CD14-positive monocyte (primary cell): ENCODE results near the gene DYDC2. TPM values are rescaled to one million over a fixed set of nuclear protein-coding genes. Genes with fewer than 3 reads are reported as not detected.

Experiments
- DNase-seq, 3 donors: peaks; one replicate each; pipeline ENCODE4 v3.0.0-alpha.2; 2011 to 2022
- H2AFZ ChIP-seq: 2 replicates; pipeline ENCODE4 v1.6.0; 2012; ENCODE audit warnings: mild to moderate bottlenecking, low read depth, low read length, inconsistent platforms; ENCODE audit not compliant: insufficient read depth, poor library complexity, severe bottlenecking
- H3K27ac ChIP-seq, 2 donors: 1 replicate in 1 of 2; 2 replicates in 1 of 2; pipeline ENCODE4 v1.5.1; 2012 to 2013; ENCODE audit warnings: low read length in 2 of 2, control low read depth in 1 of 2, inconsistent platforms in 1 of 2, low read depth in 1 of 2, mild to moderate bottlenecking in 1 of 2
- H3K27me3 ChIP-seq, 2 donors: one replicate each; pipeline versions ENCODE4 v1.6.0 to v1.6.1; 2011 to 2013; ENCODE audit warnings: low read length in 2 of 2; ENCODE audit not compliant: control insufficient read depth in 2 of 2, insufficient read depth in 2 of 2
- H3K36me3 ChIP-seq, 2 donors: replicated peaks in 1 of 2; 1 replicate in 1 of 2; 2 replicates in 1 of 2; pipeline versions ENCODE4 v1.5.1 to v1.6.1; 2012 to 2013; ENCODE audit warnings: low read length in 2 of 2, control low read depth in 1 of 2, inconsistent platforms in 1 of 2, mild to moderate bottlenecking in 1 of 2; ENCODE audit not compliant: insufficient read depth in 2 of 2, control insufficient read depth in 1 of 2
- H3K4me1 ChIP-seq, 2 donors: 1 replicate in 1 of 2; 2 replicates in 1 of 2; pipeline versions ENCODE4 v1.5.1 to v1.6.1; 2012 to 2013; ENCODE audit warnings: low read length in 2 of 2, control low read depth in 1 of 2, inconsistent platforms in 1 of 2, mild to moderate bottlenecking in 1 of 2, moderate library complexity in 1 of 2; ENCODE audit not compliant: insufficient read depth in 2 of 2, control insufficient read depth in 1 of 2
- H3K4me2 ChIP-seq: replicated peaks from 2 replicates; pipeline ENCODE3; 2012; ENCODE audit warnings: low read length, moderate library complexity, mild to moderate bottlenecking; ENCODE audit not compliant: poor library complexity, severe bottlenecking; ENCODE audit errors: extremely low read depth
- H3K4me3 ChIP-seq, 3 experiments: fragments of 200-600 bp in 1 of 3; sonication (generic) in 1 of 3; replicated peaks in 1 of 3; 1 replicate in 2 of 3; 2 replicates in 1 of 3; pipeline ENCODE4 v1.5.1; 2011 to 2013; ENCODE audit warnings: low read length in 3 of 3, mild to moderate bottlenecking in 3 of 3, control low read depth in 2 of 3, low read depth in 2 of 3, inconsistent platforms in 1 of 3, moderate library complexity in 1 of 3
- H3K79me2 ChIP-seq: 2 replicates; pipeline ENCODE4 v1.6.0; 2012; ENCODE audit warnings: mild to moderate bottlenecking, control low read depth, inconsistent platforms, low read length, moderate library complexity; ENCODE audit not compliant: insufficient read depth
- H3K9ac ChIP-seq: 2 replicates; pipeline ENCODE4 v1.6.0; 2017; ENCODE audit warnings: low read length, mild to moderate bottlenecking; ENCODE audit not compliant: insufficient read depth, poor library complexity, severe bottlenecking
- H3K9me3 ChIP-seq, 2 donors: replicated peaks in 1 of 2; 1 replicate in 1 of 2; 2 replicates in 1 of 2; pipeline versions ENCODE4 v1.5.1 to v1.6.1; 2012 to 2013; ENCODE audit warnings: low read length in 2 of 2, control low read depth in 1 of 2; ENCODE audit not compliant: control insufficient read depth in 1 of 2, insufficient read depth in 1 of 2
- H4K20me1 ChIP-seq: 2 replicates; pipeline ENCODE4 v1.6.0; 2012; ENCODE audit warnings: mild to moderate bottlenecking, low read length, control low read depth, moderate library complexity; ENCODE audit not compliant: insufficient read depth
- H3K27ac Mint-ChIP-seq, 7 donors: one replicate each; pipeline ENCODE4 v1.8.0; 2020; ENCODE audit warnings: mild to moderate bottlenecking in 7 of 7, mixed read lengths in 7 of 7, moderate library complexity in 6 of 7, inconsistent platforms in 2 of 7
- H3K27me3 Mint-ChIP-seq, 3 donors: one replicate each; pipeline ENCODE4 v1.8.0; 2021 to 2022; ENCODE audit warnings: low read depth in 3 of 3, mild to moderate bottlenecking in 3 of 3, mixed read lengths in 3 of 3, moderate library complexity in 3 of 3, inconsistent platforms in 1 of 3
- H3K36me3 Mint-ChIP-seq, 2 donors: one replicate each; pipeline ENCODE4 v1.8.0; 2020; ENCODE audit warnings: mixed read lengths in 2 of 2, inconsistent platforms in 1 of 2, mild to moderate bottlenecking in 1 of 2
- H3K4me1 Mint-ChIP-seq: one replicate; pipeline ENCODE4 v1.8.0; 2020; ENCODE audit warnings: mild to moderate bottlenecking, mixed read lengths
- H3K4me3 Mint-ChIP-seq, 2 donors: one replicate each; pipeline ENCODE4 v1.8.0; 2020; ENCODE audit warnings: mild to moderate bottlenecking in 2 of 2, mixed read lengths in 2 of 2, moderate library complexity in 1 of 2
- H3K9me3 Mint-ChIP-seq, 7 donors: one replicate each; pipeline ENCODE4 v1.8.0; 2020 to 2022; ENCODE audit warnings: mixed read lengths in 7 of 7, mild to moderate bottlenecking in 6 of 7, moderate library complexity in 6 of 7, inconsistent platforms in 2 of 7
- CTCF ChIP-seq: fragments of 200-600 bp; IDR thresholded peaks from one replicate; pipeline ENCODE4 v1.8.0; 2022; ENCODE audit warnings: antibody characterized with exemption, mild to moderate bottlenecking
- WGBS: methylation state at CpG from one replicate; pipeline ENCODE4 v1.1.5; 2013; ENCODE audit warnings: missing lambda C conversion rate; ENCODE audit not compliant: insufficient coverage; 5-methylcytosine and 5-hydroxymethylcytosine counted together
- intact Hi-C, 2 donors: fragments of 100-400 bp; cut with micrococcal nuclease; formaldehyde crosslinking; loops; one replicate each; pipeline versions ENCODE4 v1.15.0 to v1.15.1; 2023
- polyA plus RNA-seq, 3 donors: library from polyadenylated mRNA; depleted of rRNA in 1 of 3; unstranded in 2 of 3; stranded (reverse) in 1 of 3; fragments of 300-500 nt in 2 of 3; fragments of >200 nt in 1 of 3; fragmentation: Illumina TruSeq in 2 of 3; gene quantifications; 1 replicate in 2 of 3; 2 replicates in 1 of 3; pipeline ENCODE4 v1.2.3, GENCODE V29; 2012 to 2021

DYDC2 gene
- polyA plus RNA-seq, 3 donors = not detected

- no peak overlapping the region for H3K4me3 ChIP-seq
- no peaks in the 10 kb centered on the region for H3K4me1 ChIP-seq
- Mint-ChIP-seq H3K9me3 (peaks cover 0 to 6% (median 0%) of the 10 kb centered on the region in 7 donors), H3K4me3 (no peak overlapping the region), H3K4me1 (peaks cover 4% of the 10 kb centered on the region), H3K27me3 (peaks cover 1 to 10% (median 3%) of the 10 kb centered on the region in 3 donors), H3K36me3 (no peaks in the 10 kb centered on the region), H3K27ac (no peak overlapping the region)
- H3K4me2 ChIP-seq = no peak overlapping the region
- DNase-seq = no peak
- intact Hi-C loops = no loop called here
- no CpG with 5 or more reads among the region's 2 CpGs for WGBS
- H4K20me1 ChIP-seq = no peaks in the 10 kb centered on the region
- no peak for TF ChIP-seq CTCF
- no peaks in the 10 kb centered on the region for H3K79me2 ChIP-seq
- no peaks in the 10 kb centered on the region for H3K9me3 ChIP-seq
- no peaks in the 10 kb centered on the region for H3K27me3 ChIP-seq
- H3K27ac ChIP-seq = no peak overlapping the region
- no peak overlapping the region for H2AFZ ChIP-seq
- H3K9ac ChIP-seq = no peak overlapping the region
- no peaks in the 10 kb centered on the region for H3K36me3 ChIP-seq
These were observed 16.9 kb downstream of the DYDC2 start for GRCh38 chr10:80373502-80373901.

- no peaks in the 10 kb centered on the region for H3K79me2 ChIP-seq
- H3K4me3 ChIP-seq = no peak overlapping the region
- no peak overlapping the region for H3K9ac ChIP-seq
- no peaks in the 10 kb centered on the region for H3K27me3 ChIP-seq
- TF ChIP-seq CTCF = no peak
- no CpG with 5 or more reads among the region's 3 CpGs for WGBS
- H3K9me3 ChIP-seq = no peaks in the 10 kb centered on the region
- no peaks in the 10 kb centered on the region for H3K36me3 Mint-ChIP-seq
- no peak overlapping the region for H3K27ac ChIP-seq
- no peak overlapping the region for H3K27ac Mint-ChIP-seq
- H2AFZ ChIP-seq = no peak overlapping the region
- peaks cover 3 to 7% (median 4%) of the 10 kb centered on the region in 3 donors for H3K27me3 Mint-ChIP-seq
- peaks cover 9% of the 10 kb centered on the region for H3K4me1 Mint-ChIP-seq
- H4K20me1 ChIP-seq = no peaks in the 10 kb centered on the region
- peaks cover 0 to 3% of the 10 kb centered on the region in 2 donors for H3K4me1 ChIP-seq
- H3K4me2 ChIP-seq = no peak overlapping the region
- H3K36me3 ChIP-seq = no peaks in the 10 kb centered on the region
- no peak overlapping the region for H3K4me3 Mint-ChIP-seq
- intact Hi-C loops = no loop called here
- H3K9me3 Mint-ChIP-seq = no peaks in the 10 kb centered on the region
- DNase-seq = no peak
These were observed 23.1 kb downstream of the DYDC2 start for GRCh38 chr10:80379701-80380100.
